CD4-positive, alpha-beta T cell treated with Interleukin-1 beta for 1 hour (primary cell): ENCODE results near the gene NAPA.

Experiments
- DNase-seq, 2 donors: peaks; one replicate each; pipeline ENCODE4 v3.0.0-alpha.2; 2020 to 2022

Gene NAPA

DNA sequence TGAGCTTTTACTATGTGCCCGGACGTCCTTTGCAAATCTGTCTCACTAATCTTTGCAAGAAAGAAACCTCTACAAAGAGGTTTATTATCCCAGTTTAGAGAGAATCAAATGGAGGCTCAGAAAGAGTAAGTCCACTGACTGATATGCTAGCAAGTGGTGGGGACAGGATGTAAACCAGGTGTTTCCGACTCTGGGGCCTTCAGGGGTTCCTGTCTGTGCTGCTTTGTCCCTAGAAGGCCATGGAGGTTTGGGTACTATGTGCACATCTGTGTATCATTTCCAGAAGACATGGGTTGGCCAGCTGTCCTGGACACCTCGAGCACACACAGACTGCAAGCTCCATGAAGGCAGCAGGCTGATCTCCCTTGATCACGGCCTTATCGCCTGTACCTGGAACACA lies 29.7 kb downstream of the NAPA start:
- no peak for DNase-seq

DNA sequence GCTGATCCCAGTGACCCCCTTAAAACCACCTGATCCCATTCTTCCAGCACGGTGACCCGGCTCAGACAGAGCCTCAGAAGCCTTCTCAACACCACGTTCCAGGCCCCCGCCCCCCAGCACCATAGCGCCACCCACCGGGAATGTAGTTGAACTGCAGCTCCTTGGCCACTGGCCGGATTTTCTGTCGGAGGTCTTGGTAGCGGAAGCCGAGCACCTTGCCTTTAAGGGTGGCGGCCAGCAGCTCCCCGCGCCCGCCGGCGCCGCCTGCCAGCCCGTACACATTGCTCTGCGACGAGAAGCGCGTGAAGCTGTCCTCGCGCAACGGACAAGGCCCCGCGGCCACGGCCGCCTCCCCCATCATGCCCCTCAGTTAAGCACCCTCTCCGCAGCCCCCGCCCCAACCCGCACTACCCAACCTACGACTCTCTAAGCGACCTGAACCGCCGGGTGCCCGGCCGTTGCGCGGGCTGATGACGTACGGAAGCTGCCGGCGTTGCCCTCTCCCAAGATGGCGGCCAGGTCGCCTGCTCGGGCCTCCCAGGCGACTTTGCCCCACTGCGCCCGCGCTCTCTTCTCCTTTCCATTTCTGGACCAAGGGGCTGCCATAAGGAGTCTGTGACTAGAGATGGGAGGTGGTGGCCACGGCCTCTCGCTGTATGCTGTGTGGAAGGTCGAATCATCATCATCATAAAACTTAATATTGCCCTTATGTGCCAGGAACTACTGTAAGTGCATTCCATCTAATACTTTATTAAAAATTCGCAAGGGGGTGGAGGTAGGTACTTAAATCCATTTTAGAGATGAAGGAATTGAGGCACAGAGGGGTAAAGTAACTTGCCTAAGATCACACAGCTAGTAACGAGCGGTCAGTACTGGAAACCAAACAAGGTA lies 30.8 kb downstream of the NAPA start, which contains the start of gene KPTN:
KPTN (minus strand) TSS at position 420 of the 891 bp plus-strand sequence; CDS start at position 361, 59 bp downstream.
- DNase-seq = peak; percentile 89 to 90

DNA sequence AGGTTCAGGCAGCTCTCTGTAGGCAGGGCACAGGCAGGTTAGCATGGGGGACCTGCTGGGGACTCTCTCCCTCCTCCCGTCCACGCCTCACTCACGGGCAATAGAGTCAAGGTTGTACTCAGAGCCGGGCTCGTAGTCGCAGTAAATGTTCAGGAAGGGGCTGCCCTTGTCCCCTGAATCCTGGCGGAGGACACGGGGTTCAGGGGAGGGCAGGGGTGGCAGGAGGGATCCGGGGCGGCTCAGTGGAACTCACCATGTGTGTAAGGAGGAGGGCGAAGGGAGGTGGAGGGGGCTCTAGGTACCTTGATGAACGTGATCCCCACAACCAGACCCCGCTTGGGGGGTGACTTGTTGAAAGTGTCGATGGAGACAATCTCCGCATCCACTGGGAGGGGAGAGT lies 31.7 kb downstream of the NAPA start:
- DNase-seq = no peak

DNA sequence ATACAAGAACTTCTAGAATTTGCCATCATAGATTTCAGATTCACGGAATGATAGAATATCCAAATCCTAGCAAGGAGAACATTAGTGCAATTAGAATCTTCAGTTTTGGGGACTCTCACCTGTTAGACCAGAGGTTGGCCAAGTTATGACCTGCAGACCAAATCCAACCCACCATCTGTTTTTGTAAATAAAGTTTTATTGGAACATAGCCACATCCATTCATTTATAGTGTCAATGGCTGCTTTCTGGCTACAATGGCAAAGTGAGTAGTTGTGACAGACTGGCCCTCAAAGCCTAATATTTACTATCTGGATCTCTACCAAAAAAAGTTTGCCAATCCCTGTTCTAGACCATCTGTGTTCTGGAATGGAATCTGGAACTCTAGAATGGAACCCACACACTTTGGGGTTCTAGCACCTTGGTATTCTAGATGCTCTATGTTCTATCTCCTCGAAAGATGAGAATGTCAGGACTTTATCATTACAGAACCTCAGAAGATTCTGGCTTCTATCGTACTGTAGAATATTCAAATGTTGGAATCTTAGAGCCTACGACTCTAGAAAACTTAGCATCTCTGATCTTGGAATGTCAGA lies 33.3 kb downstream of the NAPA start:
- no peak for DNase-seq

DNA sequence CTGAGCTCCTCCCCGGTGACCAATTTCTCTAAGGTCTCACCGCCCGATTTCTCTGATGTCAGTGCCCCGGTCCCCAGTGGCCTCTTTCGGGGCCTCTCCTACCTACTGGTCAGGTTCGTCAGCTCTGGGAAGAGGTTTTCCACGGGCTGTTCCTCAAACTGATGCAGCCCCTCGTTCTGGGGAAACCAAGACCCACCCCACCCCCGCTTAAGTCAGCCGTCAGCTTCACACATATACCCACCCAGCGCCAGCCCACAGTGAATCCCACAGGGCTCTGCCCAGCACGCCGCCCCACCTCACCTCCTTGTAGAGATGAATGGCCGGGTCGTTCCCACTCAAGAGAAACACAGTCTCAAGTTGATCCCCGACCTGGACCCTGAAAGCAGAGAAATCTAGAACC lies 34.2 kb downstream of the NAPA start:
- no peak for DNase-seq

DNA sequence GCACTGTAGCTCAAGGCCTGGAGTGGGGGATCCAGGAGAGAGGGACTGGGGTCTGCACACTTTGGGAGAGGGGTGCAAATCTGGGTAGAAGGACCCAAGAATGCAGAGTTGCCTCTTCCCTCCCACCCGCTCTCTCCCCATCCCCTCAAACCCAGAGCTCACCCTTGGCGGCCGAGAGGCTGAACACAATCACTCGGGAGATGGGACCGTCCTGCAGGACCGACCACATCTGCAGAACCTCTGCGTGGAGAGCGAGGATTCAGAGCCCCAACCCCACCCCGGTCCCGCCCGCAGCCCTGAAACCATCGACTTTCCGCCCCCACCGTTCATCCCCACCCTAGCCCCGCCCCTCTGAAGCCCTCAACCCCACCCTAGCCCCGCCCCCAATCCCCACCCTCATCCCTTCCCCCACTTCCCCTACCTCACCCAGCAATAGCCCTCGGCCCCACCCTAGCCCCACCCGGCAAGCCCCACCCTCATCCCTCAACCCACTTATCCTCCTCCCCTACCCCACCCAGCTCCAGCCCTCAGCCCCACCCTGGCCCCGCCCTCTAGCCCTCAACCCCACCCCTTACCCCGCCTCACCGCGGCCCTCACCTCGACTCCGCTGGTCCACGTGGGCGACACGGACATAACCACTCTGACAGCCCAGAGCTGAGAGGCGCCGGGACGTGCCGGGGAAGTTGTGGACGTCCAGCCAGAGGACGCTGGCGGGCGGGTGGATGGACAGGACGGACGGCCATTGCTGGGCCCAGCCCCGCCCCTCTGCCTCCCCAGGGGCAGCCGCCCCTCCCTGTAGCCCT lies 35.0 kb downstream of the NAPA start:
- no peak for DNase-seq

DNA sequence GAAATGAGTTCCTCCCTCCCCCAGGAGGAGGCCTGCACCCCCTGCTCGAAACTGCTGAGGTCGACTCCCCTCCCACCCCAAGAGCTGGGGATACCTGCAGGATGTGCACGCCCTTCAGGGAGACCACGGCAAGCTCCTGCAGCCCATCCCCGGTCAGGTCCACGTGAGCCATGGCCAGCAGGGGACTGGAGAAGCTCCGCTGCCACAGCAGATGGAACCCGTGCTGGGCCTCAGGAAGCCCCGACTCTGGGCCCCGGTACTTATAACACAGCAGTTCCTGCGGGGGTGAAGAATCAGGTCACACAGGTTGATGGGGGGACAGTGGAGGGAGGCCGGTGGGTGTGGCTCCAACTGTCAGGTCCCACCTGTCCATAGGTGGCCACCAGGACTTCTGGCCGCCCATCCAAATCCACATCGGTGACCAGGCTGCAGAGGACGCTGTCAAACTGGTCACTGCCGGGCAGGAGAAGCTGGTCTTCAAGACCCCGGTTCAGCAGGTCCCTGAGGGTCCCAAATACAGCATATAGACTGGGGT lies 38.4 kb downstream of the NAPA start:
- no peak for DNase-seq

DNA sequence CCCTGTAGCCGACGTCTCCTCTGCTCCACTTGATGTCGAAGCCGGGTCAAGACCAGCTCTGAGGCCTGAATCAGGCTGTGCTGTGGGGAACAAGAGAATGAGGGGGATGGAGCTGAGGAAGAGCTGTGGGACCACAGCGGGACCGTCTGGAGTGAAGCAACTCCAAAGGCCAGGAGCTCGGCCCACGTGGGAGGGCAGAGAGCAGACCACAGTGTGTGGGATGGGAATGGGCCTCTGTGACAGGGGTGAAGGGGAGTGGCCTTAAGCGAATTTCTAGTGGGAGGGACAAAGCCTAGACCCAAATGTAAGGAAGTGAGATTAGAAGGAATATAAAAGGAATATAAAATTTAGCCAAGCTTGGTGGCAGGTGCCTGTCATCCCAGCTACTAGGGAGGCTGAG lies 39.4 kb downstream of the NAPA start:
- no peak for DNase-seq

DNA sequence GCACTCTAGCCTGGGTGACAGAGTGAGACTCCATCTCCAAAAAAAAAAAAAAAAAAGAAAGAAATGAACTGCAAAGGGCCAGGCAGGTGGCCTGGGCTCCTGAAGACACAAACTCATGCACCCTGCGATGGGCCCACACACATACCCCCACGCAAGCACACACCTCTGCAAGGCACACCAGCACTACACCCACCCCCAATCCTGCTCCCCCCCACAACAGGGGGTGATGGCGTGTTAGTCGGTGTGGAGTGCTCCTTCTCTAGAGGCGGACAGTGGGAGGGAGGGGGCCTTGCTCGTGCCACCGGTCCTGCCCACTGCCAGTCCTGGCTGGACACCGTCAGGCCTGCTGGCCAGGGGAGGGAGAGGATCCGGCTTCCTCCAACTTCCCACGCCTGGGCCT lies 41.5 kb downstream of the NAPA start:
- DNase-seq = no peak

DNA sequence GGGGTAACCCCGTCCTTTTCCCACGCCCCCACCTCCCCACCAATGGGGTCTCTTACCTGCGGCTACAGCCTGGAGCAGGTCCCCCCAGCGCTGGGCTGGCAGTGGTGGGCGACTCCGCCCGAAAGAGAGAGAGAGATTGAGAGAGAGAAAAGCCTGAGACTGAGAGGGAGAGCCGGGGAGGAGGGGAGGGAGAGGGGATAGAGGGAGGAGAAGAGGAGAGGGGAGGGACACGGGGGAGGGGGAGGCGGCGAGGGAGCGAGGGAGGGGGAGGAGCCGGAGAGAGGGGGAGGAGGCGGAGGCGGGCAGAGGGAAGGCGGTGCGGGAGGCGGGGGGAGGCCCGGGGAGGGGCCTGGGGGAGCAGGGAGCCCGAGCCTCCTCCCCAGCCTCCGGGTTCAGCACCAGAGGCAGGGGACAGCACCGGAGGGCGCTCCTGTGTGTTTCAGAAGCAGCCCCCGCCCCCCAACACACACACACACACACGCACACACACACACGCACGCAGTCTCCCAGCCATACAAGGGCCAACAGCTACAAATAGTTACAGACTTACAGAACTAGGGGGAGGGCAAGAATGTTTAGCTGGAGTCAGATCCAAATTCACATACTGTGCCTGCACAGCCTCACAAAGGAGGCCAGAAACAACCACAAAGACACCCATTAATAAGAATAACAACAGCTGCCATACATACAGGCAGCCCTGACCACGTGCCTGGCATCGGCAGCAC lies 43.0 kb downstream of the NAPA start, which contains the start of gene SLC8A2:
SLC8A2 (minus strand) TSS at position 161 of the 725 bp plus-strand sequence. CDS start 5,490 bp downstream, outside the sequence.
- peak; percentile 63 to 65 for DNase-seq

DNA sequence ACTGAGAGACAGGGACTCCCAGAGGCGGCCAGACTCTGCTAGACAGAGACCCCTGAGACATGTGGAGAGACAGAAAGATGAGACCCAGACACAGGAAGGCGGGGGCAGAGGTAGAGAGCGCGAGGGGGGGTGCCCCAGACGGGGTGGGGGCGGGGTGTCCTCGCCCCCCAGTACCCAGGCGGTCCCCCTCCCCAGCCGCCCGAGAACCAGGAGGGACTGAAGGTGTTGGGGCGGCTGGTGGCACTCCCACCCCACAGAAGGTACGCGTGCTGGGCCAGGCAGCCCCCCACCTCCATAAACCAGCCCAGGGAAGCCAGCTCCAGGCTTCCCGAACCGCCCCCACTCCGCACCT lies 43.5 kb downstream of the NAPA start:
- DNase-seq = no peak

DNA sequence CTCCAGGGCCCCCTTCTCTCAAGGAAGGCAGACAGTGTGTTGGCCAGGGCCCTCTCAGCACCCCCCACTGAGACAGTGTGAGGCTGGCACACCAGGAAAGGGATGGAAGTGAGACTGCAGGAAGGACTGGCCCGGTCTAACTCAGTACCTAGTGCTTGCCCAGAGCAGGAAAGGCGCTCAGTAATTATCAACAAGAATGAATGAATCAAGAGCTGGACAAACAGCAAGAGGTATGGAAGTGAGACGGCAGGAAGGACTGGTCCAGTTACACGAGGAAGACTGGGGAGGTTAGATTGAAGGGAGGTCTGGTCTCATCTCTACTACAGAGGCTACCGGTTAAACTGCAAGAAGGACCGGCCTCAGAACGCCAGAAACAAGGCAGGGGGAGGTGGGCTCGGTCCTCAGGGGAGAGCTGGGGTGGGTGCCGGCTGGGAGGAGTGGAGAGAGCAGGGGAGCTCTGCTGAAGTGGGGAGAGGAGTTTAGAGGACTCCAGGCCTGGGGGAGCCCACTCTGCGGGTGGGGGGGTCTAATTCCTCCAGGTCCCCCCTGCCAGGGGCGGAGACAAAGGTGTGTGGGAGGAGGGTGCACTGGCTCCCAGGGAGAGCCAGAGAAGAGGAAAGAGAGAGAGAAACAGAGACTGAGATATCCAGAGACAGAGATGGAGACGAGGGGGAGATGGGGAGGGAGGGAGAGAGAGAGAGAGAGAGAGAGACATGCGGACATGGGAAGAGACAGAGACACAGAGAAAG lies 44.2 kb downstream of the NAPA start:
- DNase-seq = no peak

DNA sequence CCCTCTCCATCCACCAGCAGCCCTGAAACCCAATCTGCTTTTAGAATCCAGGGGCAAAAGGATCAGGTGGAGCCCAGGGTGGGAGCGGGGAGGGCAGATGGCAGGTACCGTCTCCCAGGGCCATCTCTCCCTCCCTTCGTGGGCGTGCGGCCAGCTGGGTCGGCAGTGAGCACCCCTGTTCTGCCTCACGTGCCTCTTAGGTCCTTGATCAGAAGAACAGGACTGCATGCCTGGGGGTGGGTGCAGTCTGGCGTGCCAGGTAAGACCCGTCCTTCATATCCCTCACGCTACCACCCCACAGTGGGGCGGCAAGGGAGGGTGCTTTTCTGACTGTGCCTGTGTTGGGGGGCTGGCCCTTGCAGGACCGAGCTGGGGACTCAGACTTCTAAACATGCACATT lies 45.1 kb downstream of the NAPA start:
- DNase-seq = no peak

DNA sequence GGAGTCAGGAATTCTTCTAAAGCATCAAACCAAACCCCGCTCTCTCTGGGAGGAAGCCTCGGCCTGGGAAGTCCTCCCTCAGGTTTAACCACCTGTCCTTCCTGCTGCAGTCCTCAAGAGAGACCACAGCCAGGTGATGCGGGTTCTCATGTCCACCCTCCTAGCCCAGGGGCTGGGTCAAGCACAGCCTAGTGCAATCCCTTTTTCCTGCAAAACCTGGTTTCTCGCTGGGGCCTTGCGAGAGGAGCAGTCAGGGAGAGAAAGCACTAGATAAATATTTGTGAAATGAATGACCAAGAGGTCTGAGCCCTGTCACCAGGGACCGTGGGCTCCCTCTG lies 45.5 kb downstream of the NAPA start:
- DNase-seq = no peak

DNA sequence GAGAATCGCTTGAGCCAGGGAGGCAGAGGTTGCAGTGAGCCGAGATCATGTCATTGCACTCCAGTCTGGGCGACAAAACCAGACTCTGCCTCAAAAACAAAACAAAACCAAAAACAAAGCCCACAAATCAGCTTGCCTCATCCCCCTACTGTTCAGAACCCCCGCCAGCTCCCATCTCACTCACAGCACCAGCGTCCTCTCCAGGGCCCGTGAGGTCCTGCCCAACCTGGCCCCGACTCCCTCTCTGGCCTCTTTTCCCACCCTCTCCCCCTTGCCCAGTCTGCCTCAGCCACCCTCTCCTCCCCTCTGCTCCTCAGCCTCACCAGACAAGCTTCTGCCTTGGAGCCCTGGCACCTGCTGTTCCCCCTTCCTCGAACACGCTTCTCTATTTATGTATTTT lies 46.9 kb downstream of the NAPA start:
- no peak for DNase-seq

DNA sequence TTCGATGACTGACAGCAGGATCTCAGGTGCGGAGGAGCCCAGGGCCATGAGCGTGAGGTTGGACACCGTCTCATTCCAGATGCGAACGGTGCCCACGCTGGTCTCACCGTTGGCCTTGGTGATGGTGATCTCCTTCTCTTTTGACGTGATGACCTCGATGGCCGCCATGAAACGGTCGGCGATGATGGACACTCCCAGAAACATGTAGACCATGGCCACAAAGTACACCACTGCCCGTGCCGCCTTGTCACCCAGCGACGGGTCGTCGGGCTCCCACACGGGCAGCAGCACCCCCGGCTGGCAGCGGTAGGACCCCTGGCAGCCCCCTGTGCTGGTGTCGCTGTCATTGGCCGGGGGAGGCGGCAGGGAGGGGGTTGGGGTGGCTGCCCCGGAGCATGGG lies 48.9 kb downstream of the NAPA start:
- DNase-seq = no peak

DNA sequence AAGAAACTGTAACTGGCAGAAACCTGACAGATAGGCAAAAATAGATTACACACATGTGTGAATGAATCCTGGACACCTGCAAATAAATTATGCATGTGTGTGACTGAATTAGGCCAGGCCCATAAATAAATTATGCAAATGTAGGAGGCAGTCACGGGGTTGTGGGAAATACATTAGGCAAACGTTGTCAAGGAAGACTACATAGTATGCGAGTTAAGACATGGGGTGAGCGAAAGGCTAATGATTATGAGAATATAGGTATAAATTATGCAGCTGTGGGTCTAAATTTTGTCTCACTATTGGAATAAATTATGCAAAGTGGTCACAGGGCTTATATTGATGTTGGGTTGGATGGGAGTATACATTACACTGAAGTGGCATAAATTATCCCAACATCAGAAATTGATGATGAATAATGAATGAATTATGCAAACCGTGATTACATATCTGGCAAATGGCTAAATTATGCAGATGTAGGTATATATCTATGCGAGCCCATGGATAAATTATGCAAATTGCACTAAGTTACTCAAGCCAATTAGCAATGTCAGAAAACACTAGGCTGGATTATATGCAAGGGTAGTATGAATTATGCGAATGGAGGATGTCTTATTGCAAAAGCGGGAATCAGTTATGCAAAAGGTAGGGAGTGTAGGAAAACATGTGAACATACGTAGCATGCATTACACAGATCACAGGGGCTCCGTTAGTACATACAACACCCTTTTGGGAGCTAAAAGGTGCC lies 50.0 kb downstream of the NAPA start:
- no peak for DNase-seq

DNA sequence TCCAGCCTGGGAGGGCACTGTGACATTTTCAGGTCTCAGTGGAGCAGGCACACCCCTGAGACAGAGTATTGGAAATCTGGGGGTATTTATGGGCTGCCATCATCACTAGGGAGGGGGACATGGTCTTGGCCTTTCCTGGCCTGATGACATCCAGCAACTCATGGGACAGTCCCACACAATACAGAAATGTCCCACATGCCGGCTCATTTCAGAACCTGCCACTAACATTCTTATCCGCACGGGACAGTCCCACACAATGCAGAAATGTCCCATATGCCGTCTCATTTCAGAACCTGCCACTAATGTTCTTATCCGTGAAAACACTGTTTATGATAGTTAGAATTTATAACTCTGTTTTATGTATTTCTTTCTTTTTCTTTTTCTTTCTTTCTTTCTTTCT lies 53.0 kb downstream of the NAPA start:
- DNase-seq = no peak

DNA sequence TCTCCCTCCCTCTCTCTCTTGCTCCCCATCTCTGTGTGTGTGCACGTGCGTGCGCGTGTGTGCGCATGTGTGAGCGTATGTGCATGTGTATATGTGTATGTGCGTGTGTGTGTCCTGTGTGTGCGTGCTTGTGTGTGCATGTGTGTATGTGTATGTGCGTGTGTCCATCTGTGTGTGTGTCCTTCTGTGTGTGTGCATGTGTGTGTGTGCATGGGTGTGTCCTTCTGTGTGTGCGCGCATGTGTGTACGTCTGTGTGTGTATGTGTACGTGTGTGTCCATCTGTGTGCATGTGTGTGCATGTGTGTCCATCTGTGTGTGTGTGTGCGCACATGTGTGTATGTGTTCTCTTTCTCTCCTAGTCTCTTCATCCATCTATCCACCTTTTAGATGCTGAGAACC lies 55.4 kb downstream of the NAPA start:
- DNase-seq = no peak

DNA sequence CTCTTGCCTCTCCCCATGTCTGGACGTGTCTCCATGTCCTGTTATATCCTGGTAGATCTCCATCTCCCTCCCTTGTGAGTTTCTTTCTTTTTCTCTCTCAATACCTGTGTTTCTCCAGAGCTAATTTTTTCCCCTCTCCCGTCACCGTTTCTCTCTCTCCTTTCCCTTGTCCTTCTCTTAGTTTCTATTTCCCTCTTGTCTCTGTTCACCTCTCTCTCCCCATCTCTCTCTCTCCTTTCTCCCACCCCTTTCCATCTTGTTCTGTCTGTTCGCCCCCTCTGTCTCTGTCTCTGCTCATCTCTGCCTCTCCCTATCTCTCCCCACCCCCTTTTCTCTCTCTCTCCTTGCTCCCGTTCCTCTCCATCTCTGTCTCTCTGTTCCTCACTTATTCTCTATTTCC lies 56.2 kb downstream of the NAPA start:
- no peak for DNase-seq
